Gastroesophageal sphincter (tissue), 4 donors: ENCODE measurements around the gene CMSS1. TPM values are rescaled to one million over a fixed set of nuclear protein-coding genes. Genes with fewer than 3 reads are reported as not detected.

Experiments used
- ATAC-seq: fragments of 150-250 bp; one replicate; pipeline ENCODE4 v1.9.1; 2016; ENCODE audit warnings: mild to moderate bottlenecking, moderate library complexity
- H3K27ac ChIP-seq, 4 donors: fragments of 200-600 bp; sonication (generic) in 3 of 4; 1 replicate in 3 of 4; 2 replicates in 1 of 4; pipeline ENCODE4 v1.5.1; 2016 to 2019
- H3K27me3 ChIP-seq: fragments of 200-600 bp; sonication (generic); one replicate; pipeline ENCODE4 v1.5.1; 2019
- H3K36me3 ChIP-seq, 2 donors: fragments of 200-600 bp; sonication (generic); one replicate each; pipeline ENCODE4 v1.5.1; 2019; ENCODE audit warnings: control low read depth in 1 of 2
- H3K4me1 ChIP-seq, 3 donors: fragments of 200-600 bp; sonication (generic); 1 replicate in 2 of 3; 2 replicates in 1 of 3; pipeline ENCODE4 v1.5.1; 2016 to 2019; ENCODE audit warnings: control low read depth in 2 of 3
- H3K4me3 ChIP-seq, 2 donors: fragments of 200-600 bp; sonication (generic); one replicate each; pipeline ENCODE4 v1.5.1; 2019; ENCODE audit warnings: mild to moderate bottlenecking in 1 of 2, moderate library complexity in 1 of 2
- H3K9me3 ChIP-seq, 3 donors: fragments of 200-600 bp; sonication (generic); one replicate each; pipeline ENCODE4 v1.5.1; 2017 to 2019; ENCODE audit warnings: control low read depth in 2 of 3
- CTCF ChIP-seq, 4 experiments: fragments of 200-600 bp in 2 of 4; fragments of 450-650 bp in 2 of 4; sonication (generic) in 1 of 4; IDR thresholded peaks; one replicate each; pipeline ENCODE4 v1.5.1; 2017 to 2019; ENCODE audit warnings: antibody characterized with exemption in 4 of 4, mild to moderate bottlenecking in 2 of 4, moderate library complexity in 2 of 4
- EP300 ChIP-seq: sonication (generic); formaldehyde crosslinking; IDR thresholded peaks from one replicate; pipeline ENCODE4 v1.6.1; 2017; ENCODE audit warnings: antibody characterized with exemption, mild to moderate bottlenecking
- POLR2A ChIP-seq, 2 donors: fragments of 450-650 bp; IDR thresholded peaks; one replicate each; pipeline ENCODE4 v1.6.1; 2017; ENCODE audit warnings: antibody characterized with exemption in 2 of 2, mild to moderate bottlenecking in 2 of 2, moderate library complexity in 1 of 2
- POLR2AphosphoS5 ChIP-seq: sonication (generic); formaldehyde crosslinking; IDR thresholded peaks from one replicate; pipeline ENCODE4 v1.6.1; 2017; ENCODE audit warnings: antibody characterized with exemption
- WGBS, 2 donors: methylation state at CpG; one replicate each; pipeline ENCODE4 v1.1.5; 2018; ENCODE audit warnings: low coverage in 1 of 2; 5-methylcytosine and 5-hydroxymethylcytosine counted together
- total RNA-seq, 4 donors: library from RNA; depleted of rRNA; stranded (reverse); fragments of >200 nt; gene quantifications; one replicate each; pipeline ENCODE4 v1.1.0, GENCODE V29; 2016

CMSS1 gene
- total RNA-seq, 4 donors from 2014 or later: 15.2 to 20.8 (median 16.6) TPM

DNA sequence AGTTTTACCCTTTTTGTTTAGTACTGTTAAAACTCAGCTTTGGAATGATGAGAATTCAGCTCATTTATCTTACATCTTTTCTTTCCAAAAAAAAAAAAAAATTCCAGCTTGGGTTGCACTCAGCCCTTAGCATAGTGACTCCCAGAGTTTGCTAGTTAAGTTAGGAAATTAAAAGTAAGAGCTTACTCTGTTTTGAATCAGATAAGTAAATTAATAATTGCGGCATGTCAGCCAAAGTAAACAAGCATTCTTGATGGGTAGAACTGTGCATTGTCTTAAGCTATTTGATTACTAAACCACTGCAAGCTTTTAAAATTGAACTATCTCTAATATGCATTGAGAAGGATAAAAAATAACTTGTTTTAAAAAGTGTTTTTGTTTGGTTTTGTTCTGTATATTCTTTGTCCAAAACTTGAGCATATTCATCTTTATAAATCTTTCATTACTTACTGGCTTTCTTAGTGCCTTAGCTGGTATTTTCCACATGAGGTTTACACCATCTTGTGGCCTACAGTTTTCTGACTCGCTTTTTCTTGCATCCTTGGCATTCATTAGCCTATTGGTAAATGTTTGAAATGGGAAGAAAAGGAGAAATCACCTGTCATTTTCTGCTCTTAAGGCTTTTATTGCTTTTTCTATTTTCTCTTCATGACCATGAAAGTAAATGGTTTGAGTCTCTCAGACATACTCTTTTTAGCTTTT lies 189.1 kb downstream of the CMSS1 start:
- TF ChIP-seq CTCF (IDR thresholded peaks at IDR 0.05): peak in 3 of 4 experiments; percentile 24 to 39 (median 34)
- TF ChIP-seq POLR2A (IDR thresholded peaks at IDR 0.05): no peak
- ATAC-seq: no peak
- H3K4me1 ChIP-seq: peaks cover 3 to 61% (median 5%) of the 10 kb centered on the region in 3 donors
- 26 to 40% methylated on average over 2 of the region's 2 CpGs for WGBS, 2 donors
- H3K9me3 ChIP-seq: no peaks in the 10 kb centered on the region
- no peaks in the 10 kb centered on the region for H3K36me3 ChIP-seq
- no peaks in the 10 kb centered on the region for H3K27me3 ChIP-seq
- peak overlapping the region in 2 of 4 donors; percentile 48 to 67 for H3K27ac ChIP-seq
- no peak overlapping the region for H3K4me3 ChIP-seq

- WGBS, 2 donors: 79 to 87% methylated on average over 2 to 3 of the region's 3 CpGs
- no peak for ATAC-seq
- TF ChIP-seq POLR2AphosphoS5 (no peak), CTCF (IDR thresholded peaks at IDR 0.05) (no peak), EP300 (no peak), POLR2A (IDR thresholded peaks at IDR 0.05) (no peak)
- peak overlapping the region in 2 of 4 donors; percentile 48 to 67 for H3K27ac ChIP-seq
- peaks cover 3 to 58% (median 5%) of the 10 kb centered on the region in 3 donors for H3K4me1 ChIP-seq
- no peaks in the 10 kb centered on the region for H3K27me3 ChIP-seq
- no peaks in the 10 kb centered on the region for H3K9me3 ChIP-seq
- H3K36me3 ChIP-seq: no peaks in the 10 kb centered on the region
- H3K4me3 ChIP-seq: no peak overlapping the region
Observed at GRCh38 chr3:100007313-100007712, 189.7 kb downstream of the CMSS1 start.

GRCh38 chr3:100008081-100008698 lies 190.5 kb downstream of the CMSS1 start:
- TF ChIP-seq EP300: no peak
- TF ChIP-seq POLR2AphosphoS5: no peak
- TF ChIP-seq CTCF (IDR thresholded peaks at IDR 0.05): no peak
- no peak for TF ChIP-seq POLR2A (IDR thresholded peaks at IDR 0.05)
- no peak for ATAC-seq
- Histone ChIP-seq H3K36me3 (no peaks in the 10 kb centered on the region), H3K4me3 (no peak overlapping the region), H3K27ac (peak overlapping the region in 2 of 4 donors; percentile 48 to 67), H3K9me3 (no peaks in the 10 kb centered on the region), H3K4me1 (peaks cover 3 to 49% (median 5%) of the 10 kb centered on the region in 3 donors), H3K27me3 (no peaks in the 10 kb centered on the region)

- Histone ChIP-seq H3K27ac (peak overlapping the region in 1 of 4 donors; percentile 29), H3K27me3 (no peaks in the 10 kb centered on the region), H3K36me3 (no peaks in the 10 kb centered on the region), H3K4me1 (peaks cover 3 to 46% (median 5%) of the 10 kb centered on the region in 3 donors), H3K9me3 (no peaks in the 10 kb centered on the region), H3K4me3 (no peak overlapping the region)
- 68 to 79% methylated on average over 3 to 5 of the region's 5 CpGs for WGBS, 2 donors
- TF ChIP-seq POLR2AphosphoS5 (no peak), CTCF (IDR thresholded peaks at IDR 0.05) (no peak), EP300 (no peak), POLR2A (IDR thresholded peaks at IDR 0.05) (no peak)
- no peak for ATAC-seq
Observed at GRCh38 chr3:100009276-100010086, 191.8 kb downstream of the CMSS1 start.
